Stimulated activated naive CD8-positive, alpha-beta T cell treated with anti-CD3 and anti-CD28 coated beads, Interleukin-15, Interleukin-2, amounts not matched to agents 100 ng/mL and 50 ng/mL, for 24 hours (primary cell): ENCODE data around the gene CXCL17.

Source experiments
- H3K27ac Mint-ChIP-seq: one replicate; pipeline ENCODE4 v1.8.0; 2021; ENCODE audit warnings: mild to moderate bottlenecking, mixed read lengths
- H3K27me3 Mint-ChIP-seq: one replicate; pipeline ENCODE4 v1.8.0; 2021; ENCODE audit warnings: mixed read lengths
- H3K36me3 Mint-ChIP-seq: one replicate; pipeline ENCODE4 v1.8.0; 2021; ENCODE audit warnings: low read depth, mixed read lengths
- H3K4me1 Mint-ChIP-seq: one replicate; pipeline ENCODE4 v1.8.0; 2021; ENCODE audit warnings: low read depth, mixed read lengths
- H3K4me3 Mint-ChIP-seq: one replicate; pipeline ENCODE4 v1.8.0; 2021; ENCODE audit warnings: mild to moderate bottlenecking, mixed read lengths
- H3K9me3 Mint-ChIP-seq: one replicate; pipeline ENCODE4 v1.8.0; 2021; ENCODE audit warnings: mixed read lengths

CXCL17 gene

DNA sequence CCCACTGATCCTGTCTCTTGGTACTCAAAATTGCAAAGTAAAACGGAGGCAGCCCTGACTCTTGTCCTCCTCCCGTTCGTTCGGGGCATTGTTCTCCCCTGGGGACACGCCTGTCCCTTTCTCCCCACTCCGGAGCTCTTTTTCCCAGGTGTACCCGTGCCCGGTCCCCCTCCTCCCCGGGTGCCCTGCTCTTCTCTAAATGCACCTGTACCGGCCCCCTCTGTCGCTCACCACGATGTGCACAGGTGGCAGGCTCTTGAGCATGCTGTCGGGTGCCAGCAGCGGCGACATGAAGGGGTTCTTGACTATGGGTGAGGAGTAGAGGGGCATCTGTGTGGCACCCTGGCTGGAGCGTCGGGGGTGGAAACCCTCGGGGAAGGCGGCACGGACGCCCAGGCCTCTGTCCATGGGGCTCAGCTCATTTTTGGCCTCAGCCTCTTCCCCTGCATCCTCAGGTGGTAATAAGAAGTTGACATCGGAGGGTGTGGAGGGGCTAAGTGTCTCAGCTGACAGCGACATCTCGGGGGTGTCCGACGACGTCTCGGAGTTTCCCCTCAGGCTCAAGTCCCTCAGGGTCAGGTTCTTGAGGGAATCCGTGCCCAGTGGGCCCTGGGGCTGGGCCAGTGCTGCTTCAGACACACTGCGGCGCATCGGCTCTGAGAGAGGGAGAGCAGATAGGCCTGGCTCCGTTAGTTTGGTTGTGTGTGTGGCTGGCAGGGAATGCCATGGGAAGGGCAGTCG is 40.2 kb downstream of the CXCL17 start:
- no peaks in the 10 kb centered on the region for H3K27me3 Mint-ChIP-seq
- peak overlapping the region; percentile 26 for H3K27ac Mint-ChIP-seq
- peaks cover 27% of the 10 kb centered on the region for H3K4me1 Mint-ChIP-seq
- peak overlapping the region; percentile 76 for H3K4me3 Mint-ChIP-seq
- peaks cover 7% of the 10 kb centered on the region for H3K36me3 Mint-ChIP-seq
- no peaks in the 10 kb centered on the region for H3K9me3 Mint-ChIP-seq

GRCh38 chr19:42401365-42402303 is 41.1 kb downstream of the CXCL17 start:
- peak overlapping the region; percentile 26 for H3K27ac Mint-ChIP-seq
- no peaks in the 10 kb centered on the region for H3K9me3 Mint-ChIP-seq
- H3K4me3 Mint-ChIP-seq, result peak overlapping the region; percentile 76
- H3K36me3 Mint-ChIP-seq, result peaks cover 7% of the 10 kb centered on the region
- H3K4me1 Mint-ChIP-seq, result peaks cover 36% of the 10 kb centered on the region
- no peaks in the 10 kb centered on the region for H3K27me3 Mint-ChIP-seq

DNA sequence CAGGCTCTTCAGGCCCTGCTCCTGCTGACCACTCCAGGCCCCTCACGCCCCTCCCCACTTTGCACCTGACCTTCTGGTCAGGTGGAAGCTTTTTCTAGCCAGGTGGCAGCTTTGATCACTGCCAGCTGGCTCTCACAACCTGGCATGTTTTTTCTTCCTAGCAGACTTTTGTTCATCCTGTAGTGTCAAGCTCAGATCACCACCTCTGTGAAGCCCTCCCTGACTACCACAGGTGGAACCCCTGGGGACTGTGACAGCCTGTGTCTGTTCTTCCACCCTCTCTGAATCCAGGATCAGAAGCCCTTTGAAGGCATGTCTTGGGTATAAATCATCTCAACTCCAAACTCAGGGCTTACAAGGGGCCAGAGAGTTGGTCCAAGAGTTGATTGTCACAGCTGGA is 42.3 kb downstream of the CXCL17 start:
- H3K4me3 Mint-ChIP-seq, result no peak overlapping the region
- H3K27me3 Mint-ChIP-seq, result no peaks in the 10 kb centered on the region
- peaks cover 7% of the 10 kb centered on the region for H3K36me3 Mint-ChIP-seq
- H3K9me3 Mint-ChIP-seq, result no peaks in the 10 kb centered on the region
- peaks cover 43% of the 10 kb centered on the region for H3K4me1 Mint-ChIP-seq
- no peak overlapping the region for H3K27ac Mint-ChIP-seq

DNA sequence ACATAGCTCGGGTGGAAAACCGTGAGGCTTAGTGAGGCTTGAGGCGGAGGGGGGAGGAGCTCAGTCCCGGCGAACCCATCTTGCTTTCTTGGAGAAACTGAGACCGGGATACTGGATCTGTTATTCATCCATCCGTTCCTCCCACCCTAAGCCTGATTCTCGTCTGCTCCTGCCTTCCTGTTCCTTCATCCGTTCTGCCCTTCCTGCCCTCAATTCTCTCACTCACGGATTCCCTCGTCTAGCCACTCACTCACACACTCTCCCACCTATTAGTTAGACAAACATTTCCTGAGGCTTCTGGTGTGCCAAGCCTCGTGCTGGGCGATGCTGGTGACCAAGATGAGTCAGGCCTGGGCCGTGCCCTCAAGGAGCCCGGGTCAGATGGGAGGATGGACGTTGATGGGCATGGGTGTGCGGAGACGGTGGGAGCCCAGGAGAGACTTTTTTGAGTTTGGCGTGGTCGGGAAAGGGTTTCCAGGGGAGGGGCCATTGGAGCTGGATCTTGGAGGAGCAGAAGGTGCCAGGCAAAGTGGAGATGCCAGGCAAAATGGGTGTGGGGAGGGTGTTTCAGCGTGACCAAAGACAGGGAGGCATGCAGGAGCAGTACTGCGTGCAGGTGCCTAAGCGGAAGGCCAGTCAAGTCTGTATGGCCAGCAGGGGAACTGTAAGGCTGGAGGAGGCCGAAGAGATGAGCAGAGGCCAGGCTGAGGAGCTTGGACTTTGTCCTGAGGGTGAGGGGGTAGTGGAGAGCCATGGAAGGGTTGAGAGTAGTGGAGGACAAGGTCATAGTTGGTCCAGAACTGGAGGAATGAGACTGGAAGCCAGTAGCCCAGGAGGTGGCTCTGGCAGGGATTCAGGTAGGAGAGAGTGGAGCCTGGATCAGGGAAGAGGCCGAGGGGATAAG is 45.2 kb downstream of the CXCL17 start:
- Mint-ChIP-seq H3K4me1 (peaks cover 43% of the 10 kb centered on the region), H3K36me3 (no peaks in the 10 kb centered on the region), H3K9me3 (no peaks in the 10 kb centered on the region), H3K4me3 (peak overlapping the region; percentile 89), H3K27ac (peak overlapping the region; percentile 83), H3K27me3 (no peaks in the 10 kb centered on the region)

- Mint-ChIP-seq H3K27ac (peak overlapping the region; percentile 83), H3K27me3 (peaks cover 5% of the 10 kb centered on the region), H3K36me3 (no peaks in the 10 kb centered on the region), H3K4me1 (peaks cover 36% of the 10 kb centered on the region), H3K4me3 (peak overlapping the region; percentile 89), H3K9me3 (no peaks in the 10 kb centered on the region)
Observed at GRCh38 chr19:42396381-42397262, 46.1 kb downstream of the CXCL17 start.

DNA sequence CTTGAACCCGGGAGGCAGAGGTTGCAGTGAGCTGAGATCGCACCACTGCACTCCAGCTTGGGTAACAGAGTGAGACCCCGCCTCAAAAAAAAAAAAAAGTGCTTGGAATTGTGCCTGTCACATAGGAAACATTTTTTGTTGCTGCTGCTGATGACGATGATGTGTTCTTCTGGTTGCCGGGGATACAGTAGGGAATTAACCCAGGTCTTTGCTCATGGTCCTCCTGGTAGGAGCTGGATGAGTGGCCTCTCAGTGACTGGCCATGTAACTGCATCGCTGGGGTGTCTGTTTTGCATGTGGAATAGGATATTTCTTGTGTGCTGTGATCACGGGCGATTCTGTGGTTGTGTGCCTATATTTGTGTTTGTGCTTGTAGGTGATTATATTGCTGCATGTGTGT is 48.0 kb downstream of the CXCL17 start:
- Mint-ChIP-seq H3K27me3 (peaks cover 16% of the 10 kb centered on the region), H3K27ac (no peak overlapping the region), H3K36me3 (no peaks in the 10 kb centered on the region), H3K4me3 (no peak overlapping the region), H3K4me1 (peaks cover 31% of the 10 kb centered on the region), H3K9me3 (no peaks in the 10 kb centered on the region)

- H3K36me3 Mint-ChIP-seq, result no peaks in the 10 kb centered on the region
Observed at GRCh38 chr19:42392165-42392564, 50.6 kb downstream of the CXCL17 start.

DNA sequence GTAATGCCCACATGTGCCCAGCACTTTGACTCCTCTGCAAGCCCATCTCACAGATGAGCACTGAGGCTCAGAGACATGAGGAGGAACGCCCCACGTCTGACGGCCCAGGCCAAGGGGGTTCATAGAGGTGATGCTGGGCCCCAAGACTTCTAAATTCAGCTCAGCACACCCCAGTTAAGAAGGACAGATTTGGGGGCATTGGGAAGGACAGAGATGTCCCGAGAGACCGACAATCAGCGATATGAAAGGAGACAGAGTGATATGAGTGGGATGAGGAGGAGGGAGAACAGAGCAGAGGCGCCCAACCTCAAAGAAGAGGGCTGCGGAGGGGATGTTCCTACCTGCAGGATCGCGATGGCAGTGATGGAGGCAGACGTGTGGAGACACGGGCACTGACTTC is 52.8 kb downstream of the CXCL17 start, which contains the start of gene CNFN:
CNFN (minus strand) TSS at position 399 of the 400 bp plus-strand sequence. CDS start 1,260 bp downstream, outside the sequence.
- no peak within 1 kb of the TSS for H3K27ac Mint-ChIP-seq
- no peak within 1 kb of the TSS for H3K4me3 Mint-ChIP-seq
- H3K27me3 Mint-ChIP-seq, result peaks cover 35% of the 10 kb centered on the region

More at GRCh38 chr19:42392165-42392564, 50.6 kb downstream of the CXCL17 start:
- H3K4me3 Mint-ChIP-seq, result no peak overlapping the region
- no peak overlapping the region for H3K27ac Mint-ChIP-seq
- H3K4me1 Mint-ChIP-seq, result peaks cover 12% of the 10 kb centered on the region
- peaks cover 24% of the 10 kb centered on the region for H3K27me3 Mint-ChIP-seq
- no peaks in the 10 kb centered on the region for H3K9me3 Mint-ChIP-seq

GRCh38 chr19:42388851-42389489 is 53.8 kb downstream of the CXCL17 start:
- H3K36me3 Mint-ChIP-seq, result no peaks in the 10 kb centered on the region
- no peaks in the 10 kb centered on the region for H3K9me3 Mint-ChIP-seq
- H3K4me3 Mint-ChIP-seq, result no peak overlapping the region
- H3K27ac Mint-ChIP-seq, result no peak overlapping the region
- peaks cover 35% of the 10 kb centered on the region for H3K27me3 Mint-ChIP-seq
- H3K4me1 Mint-ChIP-seq, result peaks cover 6% of the 10 kb centered on the region

More for the DNA sequence above, 52.8 kb downstream of the CXCL17 start, which contains the start of gene CNFN:
- Mint-ChIP-seq H3K4me1 (peaks cover 6% of the 10 kb centered on the region), H3K36me3 (no peaks in the 10 kb centered on the region), H3K9me3 (no peaks in the 10 kb centered on the region)

DNA sequence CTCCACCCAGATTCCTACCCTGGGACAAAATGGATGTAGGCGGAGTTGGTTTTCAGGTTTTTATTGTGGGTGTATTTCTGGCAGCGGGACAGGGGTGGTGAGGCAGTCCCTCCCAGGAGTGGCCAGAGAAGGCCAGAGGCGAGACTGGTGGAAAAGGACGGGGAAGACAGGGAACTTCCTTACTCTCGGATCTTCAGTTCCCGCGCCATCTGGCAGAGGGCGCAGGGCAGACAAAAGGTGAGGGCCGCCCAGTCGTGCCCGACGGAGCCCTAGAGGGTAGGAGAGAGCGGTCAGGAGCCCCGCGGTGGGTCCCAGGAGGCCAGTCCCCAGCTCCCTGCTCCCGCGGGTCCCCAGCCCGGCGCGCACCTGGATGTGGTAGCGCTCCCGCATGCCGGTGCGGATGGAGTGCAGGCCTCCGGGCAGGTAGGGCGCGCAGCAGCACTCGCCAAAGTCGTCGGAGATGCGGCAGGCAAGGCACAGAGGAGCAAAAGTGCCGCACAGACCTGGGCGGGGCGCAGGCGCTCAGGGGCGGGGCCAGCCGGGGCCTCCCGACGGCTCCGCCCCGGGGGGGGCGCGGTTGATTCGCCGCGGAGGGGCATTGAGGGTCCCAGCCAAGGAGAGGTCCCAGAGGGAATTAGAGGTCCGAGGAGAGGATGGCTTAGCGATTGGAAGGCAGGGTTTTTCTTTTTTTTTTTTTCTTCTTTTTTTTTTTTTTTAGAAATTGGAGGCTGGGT is 55.6 kb downstream of the CXCL17 start:
- no peak overlapping the region for H3K27ac Mint-ChIP-seq

DNA sequence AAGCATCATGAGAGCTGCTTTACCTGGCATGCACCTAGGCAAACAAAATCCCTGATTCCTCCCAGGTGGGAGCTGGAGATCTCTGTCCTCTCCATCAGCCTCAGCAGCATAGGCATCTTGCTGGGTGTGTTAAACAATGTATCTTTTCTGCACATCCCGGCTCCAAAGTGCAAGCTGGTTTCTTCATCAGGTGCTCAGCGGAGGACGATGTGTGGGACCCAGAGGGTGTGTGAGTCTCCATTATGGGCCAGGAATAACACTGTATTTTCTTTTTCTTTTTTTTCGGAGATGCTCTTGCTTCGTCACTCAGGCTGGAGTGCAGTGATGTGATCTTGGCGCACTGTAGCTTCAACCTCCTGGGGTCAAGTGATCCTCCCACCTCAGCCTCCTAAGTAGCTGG is 62.6 kb downstream of the CXCL17 start:
- no peaks in the 10 kb centered on the region for H3K9me3 Mint-ChIP-seq
- H3K27ac Mint-ChIP-seq, result no peak overlapping the region
- H3K4me1 Mint-ChIP-seq, result peaks cover 11% of the 10 kb centered on the region
- no peaks in the 10 kb centered on the region for H3K36me3 Mint-ChIP-seq
- H3K27me3 Mint-ChIP-seq, result peaks cover 23% of the 10 kb centered on the region
- H3K4me3 Mint-ChIP-seq, result no peak overlapping the region

More for the DNA sequence above, 55.6 kb downstream of the CXCL17 start:
- Mint-ChIP-seq H3K4me1 (peaks cover 6% of the 10 kb centered on the region), H3K36me3 (no peaks in the 10 kb centered on the region), H3K4me3 (peak overlapping the region; percentile 51), H3K9me3 (no peaks in the 10 kb centered on the region), H3K27me3 (peaks cover 44% of the 10 kb centered on the region)
